ENCODE results near the gene TENM4. TPM values are rescaled to one million over a fixed set of nuclear protein-coding genes. Genes with fewer than 3 reads are reported as not detected.
A peak's percentile ranks its signal among the peaks of the same experiment; 100 is the strongest.

Gene TENM4
- total RNA-seq, 1 donor from 2014 or later, result 5.1 TPM

DNA sequence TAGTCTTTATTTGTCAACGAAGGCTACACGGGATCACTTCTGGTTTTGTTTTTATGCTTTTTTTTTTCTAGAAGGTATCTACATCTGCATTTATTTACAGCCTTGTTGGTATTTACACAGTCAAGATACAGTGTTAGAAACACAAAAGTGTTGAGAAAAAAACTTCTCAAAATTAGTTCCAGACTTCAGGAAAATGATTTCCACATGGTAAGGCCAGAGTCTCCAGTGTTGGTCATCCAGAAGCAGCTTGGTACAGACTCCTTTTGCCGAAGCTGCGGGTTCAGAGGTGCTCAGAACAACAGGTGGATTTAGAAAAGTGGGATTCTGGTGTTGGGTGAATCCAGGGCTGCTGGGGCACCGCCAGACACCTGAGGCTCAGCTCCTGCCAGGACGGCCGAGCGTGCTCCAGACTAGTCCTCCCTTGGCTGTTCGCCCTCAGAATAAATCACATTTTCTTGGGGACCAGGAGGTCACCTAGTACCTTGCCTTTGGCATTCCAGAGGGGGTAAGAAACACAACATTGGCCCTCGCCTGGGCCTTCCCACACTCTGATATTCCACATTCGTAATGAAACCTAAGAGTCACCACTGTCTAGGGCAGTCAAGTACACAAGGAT lies 787.4 kb downstream of the TENM4 start:
- H3K4me3 Mint-ChIP-seq, result no peak overlapping the region
- H3K4me3 ChIP-seq, result no peak overlapping the region
- H3K4me1 ChIP-seq, result peaks cover 18% of the 10 kb centered on the region
- H3K9me3 Mint-ChIP-seq, result no peaks in the 10 kb centered on the region
- no peak overlapping the region for H3K27ac Mint-ChIP-seq
- no peaks in the 10 kb centered on the region for H3K79me2 ChIP-seq (ENCODE audit: low read depth)
- H3K4me1 Mint-ChIP-seq, result peaks cover 25% of the 10 kb centered on the region
- H3K4me2 ChIP-seq, result peak overlapping the region; percentile 24
- peaks cover 4% of the 10 kb centered on the region for H3K27me3 Mint-ChIP-seq (ENCODE audit: insufficient read depth, low read depth)
- H3K36me3 Mint-ChIP-seq, result peaks cover 17% of the 10 kb centered on the region
- H3K9ac ChIP-seq, result no peak overlapping the region
- H3K36me3 ChIP-seq, result no peaks in the 10 kb centered on the region
- H3F3A ChIP-seq (ENCODE audit: low read depth), result no peaks in the 10 kb centered on the region
- TF ChIP-seq EZH2 (IDR thresholded peaks at IDR 0.05) (no peak), EZH2phosphoT487 (IDR thresholded peaks at IDR 0.05) (no peak)
- TF ChIP-seq, protein P1, sequence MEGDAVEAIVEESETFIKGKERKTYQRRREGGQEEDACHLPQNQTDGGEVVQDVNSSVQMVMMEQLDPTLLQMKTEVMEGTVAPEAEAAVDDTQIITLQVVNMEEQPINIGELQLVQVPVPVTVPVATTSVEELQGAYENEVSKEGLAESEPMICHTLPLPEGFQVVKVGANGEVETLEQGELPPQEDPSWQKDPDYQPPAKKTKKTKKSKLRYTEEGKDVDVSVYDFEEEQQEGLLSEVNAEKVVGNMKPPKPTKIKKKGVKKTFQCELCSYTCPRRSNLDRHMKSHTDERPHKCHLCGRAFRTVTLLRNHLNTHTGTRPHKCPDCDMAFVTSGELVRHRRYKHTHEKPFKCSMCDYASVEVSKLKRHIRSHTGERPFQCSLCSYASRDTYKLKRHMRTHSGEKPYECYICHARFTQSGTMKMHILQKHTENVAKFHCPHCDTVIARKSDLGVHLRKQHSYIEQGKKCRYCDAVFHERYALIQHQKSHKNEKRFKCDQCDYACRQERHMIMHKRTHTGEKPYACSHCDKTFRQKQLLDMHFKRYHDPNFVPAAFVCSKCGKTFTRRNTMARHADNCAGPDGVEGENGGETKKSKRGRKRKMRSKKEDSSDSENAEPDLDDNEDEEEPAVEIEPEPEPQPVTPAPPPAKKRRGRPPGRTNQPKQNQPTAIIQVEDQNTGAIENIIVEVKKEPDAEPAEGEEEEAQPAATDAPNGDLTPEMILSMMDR (IDR thresholded peaks at IDR 0.05), result no peak
- no peak overlapping the region for H3K27ac ChIP-seq
- no peaks in the 10 kb centered on the region for H4K20me1 ChIP-seq (ENCODE audit: low read depth)
- H2AFZ ChIP-seq (replicated peaks), result no peak overlapping the region
- no peaks in the 10 kb centered on the region for H3K27me3 ChIP-seq
- no peak for DNase-seq (ENCODE audit: low spot score)
- H3K9me3 ChIP-seq (ENCODE audit: low read depth), result no peaks in the 10 kb centered on the region

DNA sequence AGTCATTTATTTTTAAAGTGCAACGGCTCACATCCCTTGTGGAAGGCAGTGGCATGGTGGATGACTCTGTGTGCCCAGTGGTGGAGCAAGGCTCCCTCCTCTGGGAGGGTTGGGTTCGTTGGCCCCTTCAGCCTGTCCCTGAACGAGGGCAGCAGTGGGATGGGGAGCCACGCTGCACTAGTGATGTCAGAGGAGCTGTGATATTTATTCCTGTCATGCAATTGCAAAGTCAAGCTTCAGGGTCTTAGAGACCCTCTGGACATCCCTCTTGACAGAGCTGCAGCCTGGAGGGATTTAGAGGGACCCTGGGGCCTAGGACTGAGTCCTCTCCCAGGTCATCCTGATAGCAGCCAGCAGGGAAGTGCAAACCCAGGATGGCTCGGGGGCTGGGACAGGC lies 788.0 kb downstream of the TENM4 start:
- no peak for DNase-seq (ENCODE audit: low spot score)
- Histone ChIP-seq H3K9me3 (ENCODE audit: low read depth) (no peaks in the 10 kb centered on the region), H3K4me3 (no peak overlapping the region), H3K27ac (no peak overlapping the region), H3K36me3 (no peaks in the 10 kb centered on the region), H3F3A (ENCODE audit: low read depth) (no peaks in the 10 kb centered on the region), H3K4me2 (no peak overlapping the region), H3K27me3 (no peaks in the 10 kb centered on the region), H4K20me1 (ENCODE audit: low read depth) (no peaks in the 10 kb centered on the region), H3K79me2 (ENCODE audit: low read depth) (no peaks in the 10 kb centered on the region), H3K4me1 (peaks cover 18% of the 10 kb centered on the region), H2AFZ (replicated peaks) (no peak overlapping the region), H3K9ac (no peak overlapping the region)
- no peaks in the 10 kb centered on the region for H3K9me3 Mint-ChIP-seq
- no peak overlapping the region for H3K4me3 Mint-ChIP-seq
- no peak overlapping the region for H3K27ac Mint-ChIP-seq
- peaks cover 14% of the 10 kb centered on the region for H3K36me3 Mint-ChIP-seq
- H3K4me1 Mint-ChIP-seq, result peaks cover 25% of the 10 kb centered on the region
- H3K27me3 Mint-ChIP-seq (ENCODE audit: insufficient read depth, low read depth), result peaks cover 4% of the 10 kb centered on the region
- TF ChIP-seq EZH2 (IDR thresholded peaks at IDR 0.05), result no peak
- TF ChIP-seq EZH2phosphoT487 (IDR thresholded peaks at IDR 0.05), result no peak

DNA sequence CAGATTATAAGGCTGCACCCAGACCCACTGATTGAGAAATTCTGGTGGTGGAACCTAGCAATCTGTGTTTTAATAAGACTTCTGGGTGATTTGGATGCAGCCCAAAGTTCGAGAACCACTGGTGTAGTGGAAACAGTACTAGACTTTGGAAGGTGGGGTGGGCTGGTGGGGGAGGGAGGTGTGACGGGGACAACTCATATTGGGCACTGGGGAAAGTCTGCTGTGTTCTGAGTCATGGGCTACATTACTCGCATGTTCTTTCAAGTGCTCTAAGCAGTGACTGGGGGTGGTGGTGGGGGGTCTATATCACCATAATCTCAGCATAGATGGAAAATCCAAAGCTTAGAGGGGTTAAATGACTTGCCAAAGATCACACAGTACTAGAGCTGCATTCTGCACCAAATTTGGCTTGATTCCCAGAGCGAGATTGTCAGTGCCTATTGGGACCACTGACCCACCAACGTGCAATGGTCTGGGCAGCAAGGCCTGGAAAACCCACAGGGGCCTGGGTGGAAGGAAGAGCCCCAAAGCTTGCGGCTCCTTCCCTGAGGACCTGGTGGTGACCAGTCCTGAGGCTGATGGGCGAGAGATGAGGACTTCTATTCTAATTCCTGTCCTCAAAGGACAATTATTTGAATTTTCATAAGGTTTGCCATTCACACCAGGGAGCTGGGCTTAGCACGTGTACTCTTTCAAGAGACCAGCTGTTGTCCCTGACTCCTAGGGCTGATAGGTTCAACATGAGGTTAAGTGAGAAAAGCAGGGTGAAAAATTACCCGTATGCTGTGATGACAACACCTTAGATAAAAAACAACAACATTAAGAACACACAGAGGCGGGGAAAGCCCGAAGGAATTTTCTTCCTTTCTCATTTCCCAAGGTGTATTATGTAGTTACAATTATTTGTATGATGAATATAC lies 788.6 kb downstream of the TENM4 start:
- Mint-ChIP-seq H3K9me3 (no peaks in the 10 kb centered on the region), H3K36me3 (peaks cover 12% of the 10 kb centered on the region), H3K27me3 (ENCODE audit: insufficient read depth, low read depth) (peaks cover 3% of the 10 kb centered on the region), H3K27ac (no peak overlapping the region), H3K4me3 (no peak overlapping the region), H3K4me1 (peaks cover 25% of the 10 kb centered on the region)
- no peak for TF ChIP-seq EZH2 (IDR thresholded peaks at IDR 0.05)
- Histone ChIP-seq H3K4me2 (no peak overlapping the region), H3K27me3 (no peaks in the 10 kb centered on the region), H3K79me2 (ENCODE audit: low read depth) (no peaks in the 10 kb centered on the region), H3K4me1 (peaks cover 18% of the 10 kb centered on the region), H3K9ac (no peak overlapping the region), H2AFZ (replicated peaks) (no peak overlapping the region), H3K9me3 (ENCODE audit: low read depth) (no peaks in the 10 kb centered on the region), H3F3A (ENCODE audit: low read depth) (no peaks in the 10 kb centered on the region), H3K36me3 (no peaks in the 10 kb centered on the region), H3K4me3 (no peak overlapping the region), H3K27ac (no peak overlapping the region), H4K20me1 (ENCODE audit: low read depth) (no peaks in the 10 kb centered on the region)
- no peak for DNase-seq (ENCODE audit: low spot score)

- Histone ChIP-seq H4K20me1 (ENCODE audit: low read depth) (no peaks in the 10 kb centered on the region), H3K36me3 (no peaks in the 10 kb centered on the region), H3K9ac (no peak overlapping the region), H3K27ac (no peak overlapping the region), H3K27me3 (no peaks in the 10 kb centered on the region), H3K4me1 (peaks cover 18% of the 10 kb centered on the region), H3K4me3 (no peak overlapping the region), H3F3A (ENCODE audit: low read depth) (no peaks in the 10 kb centered on the region), H3K9me3 (ENCODE audit: low read depth) (no peaks in the 10 kb centered on the region), H2AFZ (replicated peaks) (no peak overlapping the region), H3K4me2 (no peak overlapping the region), H3K79me2 (ENCODE audit: low read depth) (no peaks in the 10 kb centered on the region)
- Mint-ChIP-seq H3K4me1 (peaks cover 25% of the 10 kb centered on the region), H3K9me3 (no peaks in the 10 kb centered on the region), H3K4me3 (no peak overlapping the region), H3K27me3 (ENCODE audit: insufficient read depth, low read depth) (peaks cover 3% of the 10 kb centered on the region), H3K27ac (peak overlapping the region; percentile 47), H3K36me3 (peaks cover 6% of the 10 kb centered on the region)
- DNase-seq (ENCODE audit: low spot score), result peak; percentile 7
- TF ChIP-seq, protein P1 (IDR thresholded peaks at IDR 0.05), result no peak
- TF ChIP-seq EZH2phosphoT487 (IDR thresholded peaks at IDR 0.05), result no peak
- TF ChIP-seq EZH2 (IDR thresholded peaks at IDR 0.05), result no peak
Measured at GRCh38 chr11:78651136-78651775, 789.6 kb downstream of the TENM4 start.

Measured in neural progenitor cell (in vitro differentiated cells).